GM10266 (cell line): ENCODE data around the gene ECI2.

Experiments
- DNase-seq: peaks from one replicate; pipeline ENCODE4 v3.0.0; 2012; ENCODE audit errors: extremely low spot score
- TF ChIP-seq, protein P1 (sequence below): IDR thresholded peaks from 2 replicates; pipeline ENCODE4 v1.5.1; 2012; ENCODE audit warnings: mild to moderate bottlenecking, low read depth; ENCODE audit not compliant: control insufficient read depth, insufficient read depth; ENCODE audit errors: missing control alignments

The ECI2 gene

DNA sequence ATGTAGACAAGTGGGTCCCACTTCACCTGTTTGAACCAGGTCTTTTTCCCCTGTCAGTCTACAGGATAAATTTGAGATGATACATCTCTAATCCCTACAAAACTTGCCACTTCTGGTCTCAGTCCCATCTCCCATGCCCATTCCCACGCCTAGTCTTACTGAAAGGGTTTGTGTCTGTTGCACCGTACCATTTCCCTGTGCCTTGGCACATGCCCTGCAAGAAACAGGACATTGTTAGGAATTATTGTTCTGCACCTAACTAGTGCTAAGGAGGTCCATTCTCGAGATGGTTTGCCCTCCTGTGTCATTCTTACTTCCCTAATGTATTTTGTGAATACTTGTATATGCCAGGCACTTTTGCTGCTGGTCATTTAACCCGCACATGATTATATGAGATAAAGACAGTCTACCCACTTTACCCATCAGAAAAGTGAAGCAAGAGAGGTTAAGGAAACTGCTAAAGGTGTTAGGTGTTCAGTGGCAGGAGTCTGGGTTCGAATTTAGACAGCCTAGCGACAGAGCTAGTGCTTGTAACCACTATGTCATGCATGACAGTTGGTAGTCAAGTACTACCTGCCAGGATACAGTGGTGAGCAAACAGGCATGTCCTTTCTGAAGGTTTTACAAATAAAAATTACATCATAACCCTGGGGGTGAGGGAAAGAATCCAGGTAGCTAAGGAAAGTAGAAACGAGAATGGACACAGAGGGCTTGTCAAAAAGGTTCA, 69.2 kb downstream of the ECI2 start:
- no peak for DNase-seq
- TF ChIP-seq, protein P1, sequence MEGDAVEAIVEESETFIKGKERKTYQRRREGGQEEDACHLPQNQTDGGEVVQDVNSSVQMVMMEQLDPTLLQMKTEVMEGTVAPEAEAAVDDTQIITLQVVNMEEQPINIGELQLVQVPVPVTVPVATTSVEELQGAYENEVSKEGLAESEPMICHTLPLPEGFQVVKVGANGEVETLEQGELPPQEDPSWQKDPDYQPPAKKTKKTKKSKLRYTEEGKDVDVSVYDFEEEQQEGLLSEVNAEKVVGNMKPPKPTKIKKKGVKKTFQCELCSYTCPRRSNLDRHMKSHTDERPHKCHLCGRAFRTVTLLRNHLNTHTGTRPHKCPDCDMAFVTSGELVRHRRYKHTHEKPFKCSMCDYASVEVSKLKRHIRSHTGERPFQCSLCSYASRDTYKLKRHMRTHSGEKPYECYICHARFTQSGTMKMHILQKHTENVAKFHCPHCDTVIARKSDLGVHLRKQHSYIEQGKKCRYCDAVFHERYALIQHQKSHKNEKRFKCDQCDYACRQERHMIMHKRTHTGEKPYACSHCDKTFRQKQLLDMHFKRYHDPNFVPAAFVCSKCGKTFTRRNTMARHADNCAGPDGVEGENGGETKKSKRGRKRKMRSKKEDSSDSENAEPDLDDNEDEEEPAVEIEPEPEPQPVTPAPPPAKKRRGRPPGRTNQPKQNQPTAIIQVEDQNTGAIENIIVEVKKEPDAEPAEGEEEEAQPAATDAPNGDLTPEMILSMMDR = no peak
